GM19467 (cell line): ENCODE results near the gene ALX1.
"Not testable (repeated sequence)": the region's sequence is repeated elsewhere in the genome, so short reads cannot be mapped to it uniquely, and the experiment has no call there.

Experiments used
- ATAC-seq: cut with Tn5 transposase; IDR thresholded peaks from one replicate; pipeline ENCODE4 v1.9.1; 2021; ENCODE audit warnings: mild to moderate bottlenecking, moderate library complexity; ENCODE audit not compliant: unreplicated experiment

ALX1 gene

GRCh38 chr12:85299053-85299452, 19.0 kb downstream of the ALX1 start:
- ATAC-seq = no peak

- no peak for ATAC-seq
Measured at GRCh38 chr12:85301051-85301450, 21.0 kb downstream of the ALX1 start.

GRCh38 chr12:85308374-85308773, 28.4 kb downstream of the ALX1 start:
- no peak for ATAC-seq

GRCh38 chr12:85309125-85309566, 29.1 kb downstream of the ALX1 start:
- ATAC-seq = no peak

GRCh38 chr12:85310025-85310424, 30.0 kb downstream of the ALX1 start:
- no peak for ATAC-seq

- no peak for ATAC-seq
Measured at GRCh38 chr12:85310456-85311076, 30.5 kb downstream of the ALX1 start.

- not testable (repeated sequence) for ATAC-seq
Measured at GRCh38 chr12:85317866-85318636, 38.0 kb downstream of the ALX1 start.

GRCh38 chr12:85322715-85323114, 42.7 kb downstream of the ALX1 start:
- ATAC-seq = no peak

GRCh38 chr12:85325442-85325841, 45.4 kb downstream of the ALX1 start:
- no peak for ATAC-seq

- ATAC-seq = no peak
Measured at GRCh38 chr12:85329913-85330312, 49.9 kb downstream of the ALX1 start.

GRCh38 chr12:85348779-85349178, 68.8 kb downstream of the ALX1 start:
- ATAC-seq = no peak

- no peak for ATAC-seq
Measured at GRCh38 chr12:85350356-85350755, 70.3 kb downstream of the ALX1 start.
